Muscle of leg (tissue), 11 donors: ENCODE data around the gene G0S2. TPM values are rescaled to one million over a fixed set of nuclear protein-coding genes. Genes with fewer than 3 reads are reported as not detected.

Experiments used
- DNase-seq: peaks from one replicate; pipeline ENCODE4 v3.0.0; 2013
- H3K27ac ChIP-seq: one replicate; pipeline ENCODE4 v1.5.1; 2013; ENCODE audit warnings: mild to moderate bottlenecking, low read length, control low read depth
- H3K27me3 ChIP-seq: one replicate; pipeline ENCODE4 v1.6.1; 2013; ENCODE audit warnings: low read length; ENCODE audit not compliant: control insufficient read depth, insufficient read depth
- H3K36me3 ChIP-seq: one replicate; pipeline ENCODE4 v1.6.1; 2013; ENCODE audit warnings: low read length; ENCODE audit not compliant: control insufficient read depth, insufficient read depth
- H3K4me1 ChIP-seq: one replicate; pipeline ENCODE4 v1.6.1; 2013; ENCODE audit warnings: low read length; ENCODE audit not compliant: control insufficient read depth, insufficient read depth
- H3K4me3 ChIP-seq: one replicate; pipeline ENCODE4 v1.5.1; 2013; ENCODE audit warnings: low read length, control low read depth
- H3K9me3 ChIP-seq: replicated peaks from 2 replicates; pipeline ENCODE4 v1.6.1; 2013; ENCODE audit warnings: low read depth, low read length; ENCODE audit not compliant: control insufficient read depth
- WGBS: methylation state at CpG from one replicate; pipeline ENCODE4 v1.1.5; 2013; ENCODE audit warnings: missing lambda C conversion rate; ENCODE audit not compliant: insufficient coverage; 5-methylcytosine and 5-hydroxymethylcytosine counted together
- polyA plus RNA-seq, 8 donors: library from polyadenylated mRNA; unstranded; fragments of 120-200 nt; gene quantifications; one replicate each; pipeline versions ENCODE4 v1.2.1 to v1.2.3, GENCODE V29; 2013; ENCODE audit warnings: inconsistent platforms in 1 of 8, low replicate concordance in 1 of 8; ENCODE audit not compliant: insufficient read length in 8 of 8, insufficient read depth in 1 of 8
- total RNA-seq: library from RNA; stranded (reverse); fragments of 120-200 nt; gene quantifications from one replicate; pipeline ENCODE4 v1.2.4, GENCODE V29; 2013

G0S2 gene
- total and polyA plus RNA-seq, 9 donors: 2.7 to 12.5 (median 5.1) TPM

- Histone ChIP-seq H3K27me3 (no peaks in the 10 kb centered on the region), H3K4me1 (peaks cover 22% of the 10 kb centered on the region), H3K27ac (no peak overlapping the region), H3K36me3 (no peaks in the 10 kb centered on the region), H3K4me3 (no peak overlapping the region), H3K9me3 (no peaks in the 10 kb centered on the region)
- DNase-seq: no peak
- 61% methylated on average over 14 of the region's 17 CpGs for WGBS
Measured at GRCh38 chr1:209630383-209631225, 44.6 kb upstream of the G0S2 start.

- no peaks in the 10 kb centered on the region for H3K9me3 ChIP-seq
- no peak overlapping the region for H3K4me3 ChIP-seq
- WGBS: 90% methylated on average over 1 of the region's 6 CpGs
- no peak overlapping the region for H3K27ac ChIP-seq
- peaks cover 2% of the 10 kb centered on the region for H3K27me3 ChIP-seq
- DNase-seq: no peak
- H3K4me1 ChIP-seq: no peaks in the 10 kb centered on the region
- no peaks in the 10 kb centered on the region for H3K36me3 ChIP-seq
Measured at GRCh38 chr1:209633335-209633997, 41.7 kb upstream of the G0S2 start.

GRCh38 chr1:209634005-209634737 lies 41.0 kb upstream of the G0S2 start:
- H3K4me3 ChIP-seq: no peak overlapping the region
- H3K27ac ChIP-seq: no peak overlapping the region
- peaks cover 2% of the 10 kb centered on the region for H3K27me3 ChIP-seq
- 88% methylated on average over 19 of the region's 20 CpGs for WGBS
- no peaks in the 10 kb centered on the region for H3K9me3 ChIP-seq
- H3K4me1 ChIP-seq: no peaks in the 10 kb centered on the region
- no peak for DNase-seq
- no peaks in the 10 kb centered on the region for H3K36me3 ChIP-seq

- H3K27ac ChIP-seq: no peak overlapping the region
- no peak for DNase-seq
- peaks cover 3% of the 10 kb centered on the region for H3K4me1 ChIP-seq
- no peaks in the 10 kb centered on the region for H3K36me3 ChIP-seq
- H3K4me3 ChIP-seq: no peak overlapping the region
- no peaks in the 10 kb centered on the region for H3K9me3 ChIP-seq
- peaks cover 2% of the 10 kb centered on the region for H3K27me3 ChIP-seq
- 69% methylated on average over 2 of the region's 5 CpGs for WGBS
Measured at GRCh38 chr1:209635850-209636249, 39.4 kb upstream of the G0S2 start.

GRCh38 chr1:209641832-209642172 lies 33.4 kb upstream of the G0S2 start:
- Histone ChIP-seq H3K9me3 (no peaks in the 10 kb centered on the region), H3K4me1 (peaks cover 56% of the 10 kb centered on the region), H3K36me3 (no peaks in the 10 kb centered on the region), H3K4me3 (no peak overlapping the region), H3K27ac (peak overlapping the region; percentile 91), H3K27me3 (peaks cover 2% of the 10 kb centered on the region)
- 6% methylated on average over 3 of the region's 5 CpGs for WGBS
- DNase-seq: peak; percentile 94

GRCh38 chr1:209642816-209643215 lies 32.4 kb upstream of the G0S2 start:
- Histone ChIP-seq H3K27me3 (peaks cover 3% of the 10 kb centered on the region), H3K4me3 (no peak overlapping the region), H3K4me1 (peaks cover 65% of the 10 kb centered on the region), H3K9me3 (no peaks in the 10 kb centered on the region), H3K36me3 (no peaks in the 10 kb centered on the region), H3K27ac (peak overlapping the region; percentile 91)
- no CpG with 5 or more reads among the region's 3 CpGs for WGBS
- DNase-seq: no peak

GRCh38 chr1:209643285-209644020 lies 31.8 kb upstream of the G0S2 start:
- H3K4me3 ChIP-seq: no peak overlapping the region
- H3K36me3 ChIP-seq: no peaks in the 10 kb centered on the region
- H3K27ac ChIP-seq: peak overlapping the region; percentile 91
- H3K9me3 ChIP-seq: no peaks in the 10 kb centered on the region
- peaks cover 71% of the 10 kb centered on the region for H3K4me1 ChIP-seq
- H3K27me3 ChIP-seq: peaks cover 3% of the 10 kb centered on the region
- WGBS: no CpG with 5 or more reads among the region's 2 CpGs
- peak; percentile 90 for DNase-seq

GRCh38 chr1:209645574-209646452 lies 29.4 kb upstream of the G0S2 start:
- Histone ChIP-seq H3K36me3 (no peaks in the 10 kb centered on the region), H3K4me3 (no peak overlapping the region), H3K27me3 (peaks cover 3% of the 10 kb centered on the region), H3K4me1 (peaks cover 87% of the 10 kb centered on the region), H3K27ac (peak overlapping the region; percentile 83), H3K9me3 (no peaks in the 10 kb centered on the region)
- WGBS: 63% methylated on average over 13 of the region's 16 CpGs
- peak; percentile 69 for DNase-seq

GRCh38 chr1:209646558-209646957 lies 28.7 kb upstream of the G0S2 start:
- Histone ChIP-seq H3K4me3 (no peak overlapping the region), H3K36me3 (no peaks in the 10 kb centered on the region), H3K27me3 (peaks cover 3% of the 10 kb centered on the region), H3K4me1 (peaks cover 83% of the 10 kb centered on the region), H3K9me3 (no peaks in the 10 kb centered on the region), H3K27ac (peak overlapping the region; percentile 83)
- DNase-seq: no peak
- WGBS: 85% methylated on average over 4 of the region's 5 CpGs
